GM12878 (cell line): ENCODE measurements around the gene HCN3. TPM values are rescaled to one million over a fixed set of nuclear protein-coding genes. Genes with fewer than 3 reads are reported as not detected.
A peak's percentile ranks its signal among the peaks of the same experiment; 100 is the strongest.

Source experiments
- BACH1 ChIP-seq: fragments of 450-650 bp; IDR thresholded peaks from 2 replicates; pipeline ENCODE4 v1.6.1; 2017; ENCODE audit warnings: mild to moderate bottlenecking, borderline replicate concordance
- CEBPB ChIP-seq, 2 experiments: fragments of 150-350 bp in 1 of 2; IDR thresholded peaks; 2 replicates each; pipeline ENCODE4 v1.6.1; 2012 to 2014; ENCODE audit warnings: low read depth in 2 of 2, low read length in 2 of 2, borderline replicate concordance in 1 of 2, inconsistent platforms in 1 of 2
- HDAC2 ChIP-seq: fragments of 200-600 bp; sonication (generic); IDR thresholded peaks from 2 replicates; pipeline ENCODE4 v1.6.1; 2017
- HDAC6 ChIP-seq: fragments of 200-600 bp; sonication (generic); IDR thresholded peaks from one replicate; pipeline ENCODE4 v1.8.0; 2017; ENCODE audit warnings: antibody characterized with exemption; ENCODE audit not compliant: unreplicated experiment
- LARP7 ChIP-seq: fragments of 450-650 bp; IDR thresholded peaks from 2 replicates; pipeline ENCODE4 v1.6.1; 2017; ENCODE audit warnings: mild to moderate bottlenecking
- NR2F1 ChIP-seq: fragments of 450-650 bp; conservative IDR thresholded peaks from 2 replicates; pipeline ENCODE4 v1.6.1; 2017; ENCODE audit warnings: mild to moderate bottlenecking
- POLR2A ChIP-seq: IDR thresholded peaks from 2 replicates; pipeline ENCODE4 v1.6.1; 2011; ENCODE audit warnings: low read depth, mild to moderate bottlenecking, low read length
- POU2F2 ChIP-seq: IDR thresholded peaks from 3 replicates; pipeline ENCODE4 v1.6.1; 2011; ENCODE audit warnings: low read depth, mild to moderate bottlenecking, low read length, borderline replicate concordance
- RAD51 ChIP-seq: fragments of 450-650 bp; IDR thresholded peaks from 2 replicates; pipeline ENCODE4 v1.6.1; 2016; ENCODE audit warnings: moderate library complexity, mild to moderate bottlenecking, inconsistent platforms
- SIN3A ChIP-seq: IDR thresholded peaks from 2 replicates; pipeline ENCODE4 v1.6.1; 2012; ENCODE audit warnings: low read depth, low read length, improper control_type of control experiment
- SMC3 ChIP-seq: IDR thresholded peaks from 2 replicates; pipeline ENCODE4 v1.6.1; 2011; ENCODE audit warnings: low read length, improper control_type of control experiment, borderline replicate concordance
- SPI1 ChIP-seq: IDR thresholded peaks from 2 replicates; pipeline ENCODE4 v1.6.1; 2011; ENCODE audit warnings: low read depth, mild to moderate bottlenecking, low read length, moderate library complexity, borderline replicate concordance; ENCODE audit not compliant: insufficient read depth
- SRF ChIP-seq, 2 experiments: IDR thresholded peaks; 2 replicates each; pipeline ENCODE4 v1.6.1; 2011; ENCODE audit warnings: low read depth in 2 of 2, low read length in 2 of 2, mild to moderate bottlenecking in 1 of 2, moderate library complexity in 1 of 2
- YBX1 ChIP-seq: fragments of 450-650 bp; IDR thresholded peaks from 2 replicates; pipeline ENCODE4 v1.6.1; 2016; ENCODE audit warnings: antibody characterized with exemption
- ZNF207 ChIP-seq: fragments of 450-650 bp; IDR thresholded peaks from 2 replicates; pipeline ENCODE4 v1.6.1; 2014; ENCODE audit warnings: antibody characterized with exemption, mild to moderate bottlenecking, borderline replicate concordance
- ZNF622 ChIP-seq: fragments of 450-650 bp; IDR thresholded peaks from 2 replicates; pipeline ENCODE4 v1.6.1; 2017; ENCODE audit warnings: mild to moderate bottlenecking, inconsistent platforms
- polyA plus RNA-seq, 11 experiments: library from polyadenylated mRNA; depleted of rRNA in 4 of 11; unstranded in 6 of 11; stranded (reverse) in 5 of 11; fragments of >200 nt; fragmentation: Nextera tagmentation in 4 of 11; fragmentation: Illumina TruSeq in 1 of 11; extraction: Ambion mirVana in 4 of 11; extraction: Trizol in 1 of 11; gene quantifications; 1 replicate in 1 of 11; 2 replicates in 10 of 11; pipeline versions ENCODE4 v1.2.1 to v1.2.3, GENCODE V29; 2011 to 2016; ENCODE audit warnings: inconsistent platforms in 2 of 11, missing spikeins in 2 of 11, low read depth in 1 of 11
- total RNA-seq, 4 experiments: library from RNA; depleted of rRNA in 3 of 4; stranded (reverse); fragments of >200 nt in 3 of 4; fragmentation: Illumina TruSeq in 1 of 4; extraction: Trizol in 1 of 4; gene quantifications; 2 replicates each; pipeline versions ENCODE4 v1.2.1 to v1.2.3, GENCODE V29; 2013 to 2021
- TF ChIP-seq, protein P1 (sequence below): IDR thresholded peaks from 2 replicates; pipeline ENCODE4 v1.6.1; 2012; ENCODE audit warnings: low read depth, low read length, improper control_type of control experiment
- TF ChIP-seq, protein P2 (sequence below): fragments of 150-350 bp; IDR thresholded peaks from 2 replicates; pipeline ENCODE4 v1.6.1; 2016; ENCODE audit warnings: low read depth, low read length
- TF ChIP-seq, protein P3 (sequence below): fragments of 450-650 bp; conservative IDR thresholded peaks from 2 replicates; pipeline ENCODE4 v1.6.1; 2017; ENCODE audit warnings: mild to moderate bottlenecking, moderate library complexity
- TF ChIP-seq, protein P4 (sequence below): fragments of 450-650 bp; IDR thresholded peaks from 2 replicates; pipeline ENCODE4 v1.6.1; 2017; ENCODE audit warnings: low read depth, mild to moderate bottlenecking, moderate library complexity
- TF ChIP-seq, protein P5 (sequence below): fragments of 450-650 bp; IDR thresholded peaks from 2 replicates; pipeline ENCODE4 v1.6.1; 2014; ENCODE audit warnings: mild to moderate bottlenecking

HCN3 gene
- total and polyA plus RNA-seq, 10 of the 15 experiments (the other 5 are each of a cell fraction or from before 2014, with no cell fraction given): 0.08 to 4.1 (median 1.8) TPM

DNA sequence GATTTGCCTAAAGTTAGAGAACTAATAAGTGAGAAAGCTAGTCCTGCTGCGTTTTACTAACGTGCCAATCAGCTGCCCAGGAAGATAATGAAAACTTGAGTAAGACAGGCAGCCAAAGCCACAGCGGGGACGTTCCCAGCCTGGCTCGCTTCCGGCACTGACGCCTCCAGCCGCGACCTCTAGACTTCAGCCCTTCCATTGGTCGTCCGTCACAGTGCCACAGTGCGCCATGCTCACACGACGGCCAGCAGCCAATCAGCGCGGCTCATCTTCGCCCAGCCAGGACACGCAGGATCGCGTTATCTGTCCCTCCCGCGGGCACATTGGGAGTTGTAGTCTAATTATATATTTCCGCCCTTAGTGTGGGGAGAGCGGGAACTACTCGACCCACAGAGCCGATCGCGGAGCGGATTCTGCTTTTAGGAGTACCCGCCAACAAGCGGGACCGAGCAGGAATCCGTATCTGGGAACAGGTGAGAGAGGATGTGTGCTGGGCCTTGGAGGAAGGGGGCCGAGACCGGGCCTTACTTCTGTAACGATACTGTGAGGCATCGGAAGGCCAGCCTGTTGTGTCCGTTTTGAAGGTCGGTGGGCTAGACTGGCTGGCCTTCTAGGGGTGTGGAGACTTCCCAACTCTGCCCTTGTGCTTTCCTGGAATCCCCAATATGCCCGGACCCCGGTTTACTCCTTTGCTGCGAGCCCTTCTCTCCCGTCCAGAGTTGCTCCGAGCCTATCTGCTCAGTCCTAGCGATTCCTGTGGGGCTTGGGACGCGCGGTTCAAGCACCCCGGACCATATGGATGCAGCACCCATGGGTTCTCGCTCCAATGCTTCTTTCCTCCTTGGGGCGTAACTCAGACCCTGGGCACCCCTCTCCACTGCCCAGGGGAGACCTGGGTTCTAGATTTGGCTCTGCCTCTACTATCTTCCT lies 31.5 kb downstream of the HCN3 start, which contains the start of gene FDPS (continued):
- TF ChIP-seq YBX1: no peak
- peak; percentile 81 for TF ChIP-seq SIN3A
- TF ChIP-seq SMC3: no peak; the same call in 1 of the 2 replicates
- TF ChIP-seq, protein P1, sequence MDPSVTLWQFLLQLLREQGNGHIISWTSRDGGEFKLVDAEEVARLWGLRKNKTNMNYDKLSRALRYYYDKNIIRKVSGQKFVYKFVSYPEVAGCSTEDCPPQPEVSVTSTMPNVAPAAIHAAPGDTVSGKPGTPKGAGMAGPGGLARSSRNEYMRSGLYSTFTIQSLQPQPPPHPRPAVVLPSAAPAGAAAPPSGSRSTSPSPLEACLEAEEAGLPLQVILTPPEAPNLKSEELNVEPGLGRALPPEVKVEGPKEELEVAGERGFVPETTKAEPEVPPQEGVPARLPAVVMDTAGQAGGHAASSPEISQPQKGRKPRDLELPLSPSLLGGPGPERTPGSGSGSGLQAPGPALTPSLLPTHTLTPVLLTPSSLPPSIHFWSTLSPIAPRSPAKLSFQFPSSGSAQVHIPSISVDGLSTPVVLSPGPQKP: peak; percentile 82
- peak; percentile 23; the same call in 1 of the 2 replicates for TF ChIP-seq LARP7
- 0 out of 2 replicates have a peak, but pooled peaks have one; percentile 19 for TF ChIP-seq BACH1
- TF ChIP-seq, protein P2, sequence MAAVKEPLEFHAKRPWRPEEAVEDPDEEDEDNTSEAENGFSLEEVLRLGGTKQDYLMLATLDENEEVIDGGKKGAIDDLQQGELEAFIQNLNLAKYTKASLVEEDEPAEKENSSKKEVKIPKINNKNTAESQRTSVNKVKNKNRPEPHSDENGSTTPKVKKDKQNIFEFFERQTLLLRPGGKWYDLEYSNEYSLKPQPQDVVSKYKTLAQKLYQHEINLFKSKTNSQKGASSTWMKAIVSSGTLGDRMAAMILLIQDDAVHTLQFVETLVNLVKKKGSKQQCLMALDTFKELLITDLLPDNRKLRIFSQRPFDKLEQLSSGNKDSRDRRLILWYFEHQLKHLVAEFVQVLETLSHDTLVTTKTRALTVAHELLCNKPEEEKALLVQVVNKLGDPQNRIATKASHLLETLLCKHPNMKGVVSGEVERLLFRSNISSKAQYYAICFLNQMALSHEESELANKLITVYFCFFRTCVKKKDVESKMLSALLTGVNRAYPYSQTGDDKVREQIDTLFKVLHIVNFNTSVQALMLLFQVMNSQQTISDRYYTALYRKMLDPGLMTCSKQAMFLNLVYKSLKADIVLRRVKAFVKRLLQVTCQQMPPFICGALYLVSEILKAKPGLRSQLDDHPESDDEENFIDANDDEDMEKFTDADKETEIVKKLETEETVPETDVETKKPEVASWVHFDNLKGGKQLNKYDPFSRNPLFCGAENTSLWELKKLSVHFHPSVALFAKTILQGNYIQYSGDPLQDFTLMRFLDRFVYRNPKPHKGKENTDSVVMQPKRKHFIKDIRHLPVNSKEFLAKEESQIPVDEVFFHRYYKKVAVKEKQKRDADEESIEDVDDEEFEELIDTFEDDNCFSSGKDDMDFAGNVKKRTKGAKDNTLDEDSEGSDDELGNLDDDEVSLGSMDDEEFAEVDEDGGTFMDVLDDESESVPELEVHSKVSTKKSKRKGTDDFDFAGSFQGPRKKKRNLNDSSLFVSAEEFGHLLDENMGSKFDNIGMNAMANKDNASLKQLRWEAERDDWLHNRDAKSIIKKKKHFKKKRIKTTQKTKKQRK: no peak
- TF ChIP-seq POU2F2: peak; percentile 44; the same call in 1 of the 3 replicates
- no peak for TF ChIP-seq SRF (IDR thresholded peaks at IDR 0.05; ENCODE audit: low read depth in 2 of 2, low read length in 2 of 2)
- no peak for TF ChIP-seq HDAC2
- TF ChIP-seq ZNF207: no peak
- TF ChIP-seq, protein P3, sequence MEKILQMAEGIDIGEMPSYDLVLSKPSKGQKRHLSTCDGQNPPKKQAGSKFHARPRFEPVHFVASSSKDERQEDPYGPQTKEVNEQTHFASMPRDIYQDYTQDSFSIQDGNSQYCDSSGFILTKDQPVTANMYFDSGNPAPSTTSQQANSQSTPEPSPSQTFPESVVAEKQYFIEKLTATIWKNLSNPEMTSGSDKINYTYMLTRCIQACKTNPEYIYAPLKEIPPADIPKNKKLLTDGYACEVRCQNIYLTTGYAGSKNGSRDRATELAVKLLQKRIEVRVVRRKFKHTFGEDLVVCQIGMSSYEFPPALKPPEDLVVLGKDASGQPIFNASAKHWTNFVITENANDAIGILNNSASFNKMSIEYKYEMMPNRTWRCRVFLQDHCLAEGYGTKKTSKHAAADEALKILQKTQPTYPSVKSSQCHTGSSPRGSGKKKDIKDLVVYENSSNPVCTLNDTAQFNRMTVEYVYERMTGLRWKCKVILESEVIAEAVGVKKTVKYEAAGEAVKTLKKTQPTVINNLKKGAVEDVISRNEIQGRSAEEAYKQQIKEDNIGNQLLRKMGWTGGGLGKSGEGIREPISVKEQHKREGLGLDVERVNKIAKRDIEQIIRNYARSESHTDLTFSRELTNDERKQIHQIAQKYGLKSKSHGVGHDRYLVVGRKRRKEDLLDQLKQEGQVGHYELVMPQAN: no peak
- TF ChIP-seq POLR2A: peak; percentile 84
- no peak for TF ChIP-seq ZNF622
- no peak for TF ChIP-seq CEBPB (IDR thresholded peaks at IDR 0.05; ENCODE audit: borderline replicate concordance in 1 of 2, low read depth in 2 of 2, low read length in 2 of 2)
- no peak for TF ChIP-seq HDAC6
- peak; percentile 79 for TF ChIP-seq RAD51
- TF ChIP-seq SPI1: no peak
- TF ChIP-seq, protein P4, sequence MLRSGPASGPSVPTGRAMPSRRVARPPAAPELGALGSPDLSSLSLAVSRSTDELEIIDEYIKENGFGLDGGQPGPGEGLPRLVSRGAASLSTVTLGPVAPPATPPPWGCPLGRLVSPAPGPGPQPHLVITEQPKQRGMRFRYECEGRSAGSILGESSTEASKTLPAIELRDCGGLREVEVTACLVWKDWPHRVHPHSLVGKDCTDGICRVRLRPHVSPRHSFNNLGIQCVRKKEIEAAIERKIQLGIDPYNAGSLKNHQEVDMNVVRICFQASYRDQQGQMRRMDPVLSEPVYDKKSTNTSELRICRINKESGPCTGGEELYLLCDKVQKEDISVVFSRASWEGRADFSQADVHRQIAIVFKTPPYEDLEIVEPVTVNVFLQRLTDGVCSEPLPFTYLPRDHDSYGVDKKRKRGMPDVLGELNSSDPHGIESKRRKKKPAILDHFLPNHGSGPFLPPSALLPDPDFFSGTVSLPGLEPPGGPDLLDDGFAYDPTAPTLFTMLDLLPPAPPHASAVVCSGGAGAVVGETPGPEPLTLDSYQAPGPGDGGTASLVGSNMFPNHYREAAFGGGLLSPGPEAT: peak; percentile 20; the same call in 1 of the 2 replicates
- TF ChIP-seq NR2F1: no peak; the same call in 1 of the 2 replicates
- TF ChIP-seq, protein P5, sequence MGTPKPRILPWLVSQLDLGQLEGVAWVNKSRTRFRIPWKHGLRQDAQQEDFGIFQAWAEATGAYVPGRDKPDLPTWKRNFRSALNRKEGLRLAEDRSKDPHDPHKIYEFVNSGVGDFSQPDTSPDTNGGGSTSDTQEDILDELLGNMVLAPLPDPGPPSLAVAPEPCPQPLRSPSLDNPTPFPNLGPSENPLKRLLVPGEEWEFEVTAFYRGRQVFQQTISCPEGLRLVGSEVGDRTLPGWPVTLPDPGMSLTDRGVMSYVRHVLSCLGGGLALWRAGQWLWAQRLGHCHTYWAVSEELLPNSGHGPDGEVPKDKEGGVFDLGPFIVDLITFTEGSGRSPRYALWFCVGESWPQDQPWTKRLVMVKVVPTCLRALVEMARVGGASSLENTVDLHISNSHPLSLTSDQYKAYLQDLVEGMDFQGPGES: peak; percentile 73; the same call in 1 of the 2 replicates
